K562 (cell line): Measurements from ENCODE around the gene AP4S1. TPM values are rescaled to one million over a fixed set of nuclear protein-coding genes. Genes with fewer than 3 reads are reported as not detected.

Source experiments
- ARNT ChIP-seq, 2 experiments: fragments of 450-650 bp; IDR thresholded peaks; 2 replicates each; pipeline ENCODE4 v1.6.1; 2016; ENCODE audit warnings: mild to moderate bottlenecking in 1 of 2
- BRD9 ChIP-seq: fragments of 450-650 bp; IDR thresholded peaks from 2 replicates; pipeline ENCODE4 v1.6.1; 2018; ENCODE audit warnings: low read depth; ENCODE audit not compliant: partially characterized antibody
- ELF2 ChIP-seq: fragments of 250-450 bp; sonication (Bioruptor Pico); IDR thresholded peaks from 2 replicates; pipeline ENCODE4 v1.5.0; 2021; ENCODE audit warnings: mild to moderate bottlenecking
- EP300 ChIP-seq: IDR thresholded peaks from 2 replicates; pipeline ENCODE4 v1.6.1; 2012; ENCODE audit warnings: low read length, improper control_type of control experiment
- HDAC2 ChIP-seq: fragments of 450-650 bp; IDR thresholded peaks from 2 replicates; pipeline ENCODE4 v1.6.1; 2016; ENCODE audit warnings: mild to moderate bottlenecking
- HDGF ChIP-seq: fragments of 450-650 bp; IDR thresholded peaks from 2 replicates; pipeline ENCODE4 v1.6.1; 2016
- HMG20A ChIP-seq: fragments of 450-650 bp; formaldehyde crosslinking; conservative IDR thresholded peaks from 2 replicates; pipeline ENCODE4 v1.4.0; 2020; ENCODE audit warnings: mild to moderate bottlenecking, mixed read lengths
- KLF13 ChIP-seq: fragments of 450-650 bp; IDR thresholded peaks from 2 replicates; pipeline ENCODE4 v1.6.1; 2016; ENCODE audit warnings: missing genetic modification characterization, low read depth, mild to moderate bottlenecking, missing compliant biosample characterization, moderate library complexity, borderline replicate concordance
- MITF ChIP-seq: IDR thresholded peaks from 2 replicates; pipeline ENCODE4 v1.6.1; 2014; ENCODE audit warnings: antibody characterized with exemption
- PHTF2 ChIP-seq: fragments of 250-450 bp; sonication (Bioruptor Pico); IDR thresholded peaks from 2 replicates; pipeline ENCODE4 v1.5.0; 2021; ENCODE audit warnings: mild to moderate bottlenecking
- PYGO2 ChIP-seq: fragments of 450-650 bp; IDR thresholded peaks from 2 replicates; pipeline ENCODE4 v1.6.1; 2016; ENCODE audit warnings: mild to moderate bottlenecking, missing genetic modification characterization, moderate library complexity, missing compliant biosample characterization
- RERE ChIP-seq: sonication (generic); formaldehyde crosslinking; IDR thresholded peaks from 2 replicates; pipeline ENCODE4 v1.8.0; 2023; ENCODE audit warnings: missing genetic modification reagents, mild to moderate bottlenecking, borderline replicate concordance
- SMARCA5 ChIP-seq: fragments of 450-650 bp; IDR thresholded peaks from 2 replicates; pipeline ENCODE4 v1.6.1; 2016
- TFAM ChIP-seq: fragments of 250-450 bp; sonication (Bioruptor Pico); conservative IDR thresholded peaks from 2 replicates; pipeline ENCODE4 v1.5.0; 2021; ENCODE audit warnings: mild to moderate bottlenecking, moderate library complexity
- ZC3H11A ChIP-seq: IDR thresholded peaks from 2 replicates; pipeline ENCODE4 v1.6.1; 2012; ENCODE audit warnings: low read depth, low read length, improper control_type of control experiment
- ZFX ChIP-seq: sonication (generic); formaldehyde crosslinking; IDR thresholded peaks from 2 replicates; pipeline ENCODE4 v1.8.0; 2022; ENCODE audit warnings: mild to moderate bottlenecking, missing genetic modification reagents, moderate library complexity
- ZKSCAN8 ChIP-seq: fragments of 200-800 bp; sonication (Bioruptor generic); IDR thresholded peaks from 2 replicates; pipeline ENCODE4 v1.6.1; 2016; ENCODE audit warnings: missing genetic modification characterization, missing compliant biosample characterization
- ZNF311 ChIP-seq: fragments of 250-450 bp; sonication (Bioruptor Pico); IDR thresholded peaks from 2 replicates; pipeline ENCODE4 v1.4.0; 2020; ENCODE audit warnings: mild to moderate bottlenecking, moderate library complexity
- ZNF408 ChIP-seq: fragments of 250-450 bp; sonication (Bioruptor Pico); IDR thresholded peaks from 2 replicates; pipeline ENCODE4 v1.4.0; 2020; ENCODE audit warnings: low read depth, mild to moderate bottlenecking, moderate library complexity
- ZNF449 ChIP-seq: fragments of 250-450 bp; sonication (Bioruptor Pico); IDR thresholded peaks from 2 replicates; pipeline ENCODE4 v1.8.0; 2022; ENCODE audit warnings: moderate library complexity, mild to moderate bottlenecking, inconsistent platforms
- ZNF696 ChIP-seq: fragments of 250-450 bp; sonication (Bioruptor Pico); conservative IDR thresholded peaks from 2 replicates; pipeline ENCODE4 v1.4.0; 2020; ENCODE audit warnings: mild to moderate bottlenecking, moderate library complexity
- ZNF780A ChIP-seq: fragments of 250-450 bp; sonication (Bioruptor Pico); IDR thresholded peaks from 2 replicates; pipeline ENCODE4 v1.5.0; 2021; ENCODE audit warnings: mild to moderate bottlenecking
- ZZZ3 ChIP-seq: fragments of 450-650 bp; IDR thresholded peaks from 2 replicates; pipeline ENCODE4 v1.6.1; 2016; ENCODE audit warnings: antibody characterized with exemption, mild to moderate bottlenecking, moderate library complexity
- polyA plus RNA-seq, 8 experiments: library from polyadenylated mRNA; depleted of rRNA in 4 of 8; stranded (reverse) in 5 of 8; unstranded in 3 of 8; fragments of >200 nt; fragmentation: Nextera tagmentation in 2 of 8; fragmentation: Illumina TruSeq in 1 of 8; extraction: Ambion mirVana in 2 of 8; extraction: Trizol in 1 of 8; gene quantifications; 2 replicates each; pipeline versions ENCODE4 v1.2.1 to v1.2.3, GENCODE V29; 2011 to 2014; ENCODE audit warnings: inconsistent platforms in 1 of 8, missing spikeins in 1 of 8
- total RNA-seq, 7 experiments: library from RNA; depleted of rRNA in 6 of 7; stranded (reverse); fragments of >200 nt in 6 of 7; fragmentation: Illumina TruSeq in 2 of 7; extraction: Trizol in 2 of 7; gene quantifications; 2 replicates each; pipeline versions ENCODE4 v1.2.1 to v1.2.3, GENCODE V29; 2011 to 2021; ENCODE audit warnings: low replicate concordance in 1 of 7

Gene AP4S1
- total and polyA plus RNA-seq, 9 of the 15 experiments (the other 6 are each of a cell fraction or from before 2014, with no cell fraction given) = 3.7 to 7.8 (median 5.9) TPM

GRCh38 chr14:31038521-31039166 lies 13.2 kb downstream of the AP4S1 start (continued):
- TF ChIP-seq ZNF449 (no peak), MITF (peak; percentile 62; the same call in 1 of the 2 replicates), ZNF780A (CRISPR knock-in tag) (no peak), ZKSCAN8 (no peak), ZNF408 (CRISPR knock-in tag) (no peak), ZZZ3 (no peak), PHTF2 (CRISPR knock-in tag) (no peak), ELF2 (CRISPR knock-in tag) (no peak), EP300 (peak; percentile 80; the same call in 1 of the 2 replicates), HDGF (no peak), KLF13 (no peak), PYGO2 (tag) (no peak), ZNF311 (CRISPR knock-in tag) (no peak), RERE (no peak), BRD9 (peak; percentile 21), ZFX (CRISPR knock-in tag) (no peak), HMG20A (CRISPR knock-in tag) (no peak), SMARCA5 (peak; percentile 68; the same call in 1 of the 2 replicates), ZNF696 (CRISPR knock-in tag) (no peak), HDAC2 (peak; percentile 63; the same call in 1 of the 2 replicates), ARNT (IDR thresholded peaks at IDR 0.05) (peak in 1 of 2 experiments; percentile 62; a peak in 1 of 4 replicates), TFAM (CRISPR knock-in tag) (no peak), ZC3H11A (no peak)
